Brain microvascular endothelial cell (primary cell): ENCODE measurements around the gene RXRA.

ENCODE experiments used
- DNase-seq: peaks from one replicate; pipeline ENCODE4 v3.0.0-alpha.2; 2020
- H3K27ac ChIP-seq: fragments of 250-450 bp; sonication (Bioruptor Pico); 2 replicates; pipeline ENCODE4 v1.5.1; 2020; ENCODE audit warnings: mild to moderate bottlenecking, moderate library complexity
- H3K27me3 ChIP-seq: fragments of 250-450 bp; sonication (Bioruptor Pico); replicated peaks from 2 replicates; pipeline ENCODE4 v1.5.1; 2020; ENCODE audit warnings: mild to moderate bottlenecking
- H3K36me3 ChIP-seq: fragments of 250-450 bp; sonication (Bioruptor Pico); replicated peaks from 2 replicates; pipeline ENCODE4 v1.5.1; 2020; ENCODE audit warnings: mild to moderate bottlenecking
- H3K4me3 ChIP-seq: 2 replicates; pipeline ENCODE4 v1.5.1; 2011; ENCODE audit warnings: low read depth, mild to moderate bottlenecking, control low read depth, low read length, moderate library complexity
- in situ Hi-C: cut with HindIII; loops from 2 replicates; pipeline ENCODE4 v1.10.0; 2017; ENCODE audit warnings: low sequenced_read_pairs, low pct_ligation_motif_present
- TF ChIP-seq, protein P1 (sequence below): IDR thresholded peaks from 2 replicates; pipeline ENCODE4 v1.5.1; 2011; ENCODE audit warnings: low read depth, mild to moderate bottlenecking, moderate library complexity, low read length, control low read depth, inconsistent platforms; ENCODE audit errors: missing control alignments

Gene RXRA

DNA sequence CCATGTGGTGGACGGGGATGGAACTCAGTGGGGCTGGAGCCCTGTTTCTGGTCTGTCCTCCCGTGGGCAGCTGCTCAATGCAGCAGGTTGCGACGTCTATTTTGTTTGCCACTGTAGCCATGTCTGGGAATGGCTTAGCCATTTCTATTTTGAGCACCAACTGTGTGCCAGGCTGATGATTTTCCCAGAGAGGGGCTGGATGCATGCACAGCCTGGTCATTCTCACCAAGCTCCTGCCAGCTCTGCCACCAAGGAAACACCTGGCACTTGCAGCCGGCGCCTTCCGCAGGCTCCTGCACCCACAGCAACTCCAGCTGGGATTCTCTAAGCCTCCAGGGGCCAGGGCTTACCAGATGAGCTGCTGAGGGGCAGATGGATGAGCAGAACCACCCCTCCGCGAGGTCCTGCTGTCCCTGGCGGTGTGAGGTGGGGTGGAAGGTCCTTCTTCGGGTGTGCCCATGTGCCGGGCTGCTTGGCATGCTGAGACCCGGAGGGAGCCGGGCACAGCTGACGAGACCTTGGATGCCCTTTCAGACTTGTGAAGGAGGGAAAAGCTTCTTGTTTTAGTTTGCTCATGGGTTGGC lies 151.2 kb downstream of the RXRA start:
- H3K4me3 ChIP-seq, result no peak overlapping the region
- no peak for DNase-seq
- in situ Hi-C loops, result loop anchor here (25.0 kb wide), 1 partner anchor 160 kb away; the partner anchor contains the start of gene COL5A1
- TF ChIP-seq, protein P1, sequence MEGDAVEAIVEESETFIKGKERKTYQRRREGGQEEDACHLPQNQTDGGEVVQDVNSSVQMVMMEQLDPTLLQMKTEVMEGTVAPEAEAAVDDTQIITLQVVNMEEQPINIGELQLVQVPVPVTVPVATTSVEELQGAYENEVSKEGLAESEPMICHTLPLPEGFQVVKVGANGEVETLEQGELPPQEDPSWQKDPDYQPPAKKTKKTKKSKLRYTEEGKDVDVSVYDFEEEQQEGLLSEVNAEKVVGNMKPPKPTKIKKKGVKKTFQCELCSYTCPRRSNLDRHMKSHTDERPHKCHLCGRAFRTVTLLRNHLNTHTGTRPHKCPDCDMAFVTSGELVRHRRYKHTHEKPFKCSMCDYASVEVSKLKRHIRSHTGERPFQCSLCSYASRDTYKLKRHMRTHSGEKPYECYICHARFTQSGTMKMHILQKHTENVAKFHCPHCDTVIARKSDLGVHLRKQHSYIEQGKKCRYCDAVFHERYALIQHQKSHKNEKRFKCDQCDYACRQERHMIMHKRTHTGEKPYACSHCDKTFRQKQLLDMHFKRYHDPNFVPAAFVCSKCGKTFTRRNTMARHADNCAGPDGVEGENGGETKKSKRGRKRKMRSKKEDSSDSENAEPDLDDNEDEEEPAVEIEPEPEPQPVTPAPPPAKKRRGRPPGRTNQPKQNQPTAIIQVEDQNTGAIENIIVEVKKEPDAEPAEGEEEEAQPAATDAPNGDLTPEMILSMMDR, result no peak
- H3K27ac ChIP-seq, result no peak overlapping the region
- H3K27me3 ChIP-seq, result no peaks in the 10 kb centered on the region
- no peaks in the 10 kb centered on the region for H3K36me3 ChIP-seq

DNA sequence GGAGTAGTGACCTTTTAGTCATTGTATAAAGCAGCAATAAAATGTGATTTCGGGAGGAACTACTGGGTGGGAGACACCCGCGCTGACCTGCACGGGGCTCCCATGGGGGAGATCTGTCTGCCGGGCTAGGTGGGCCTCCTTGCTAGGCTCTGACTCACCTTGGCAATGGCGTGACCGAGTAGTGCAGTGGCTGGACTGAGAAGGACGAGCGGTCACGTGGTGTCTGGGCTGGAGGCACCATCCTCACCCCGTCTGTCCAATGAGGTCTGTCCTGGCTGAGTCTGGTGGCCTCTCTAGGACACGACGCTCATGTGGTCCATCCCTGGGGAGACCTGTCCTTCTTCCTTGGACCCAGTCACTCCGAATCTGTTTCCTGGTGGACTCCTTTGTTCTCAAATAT lies 151.7 kb downstream of the RXRA start:
- TF ChIP-seq, protein P1, result no peak
- H3K27me3 ChIP-seq, result no peaks in the 10 kb centered on the region
- in situ Hi-C loops, result loop anchor here (25.0 kb wide), 1 partner anchor 159 kb away; the partner anchor contains the start of gene COL5A1

DNA sequence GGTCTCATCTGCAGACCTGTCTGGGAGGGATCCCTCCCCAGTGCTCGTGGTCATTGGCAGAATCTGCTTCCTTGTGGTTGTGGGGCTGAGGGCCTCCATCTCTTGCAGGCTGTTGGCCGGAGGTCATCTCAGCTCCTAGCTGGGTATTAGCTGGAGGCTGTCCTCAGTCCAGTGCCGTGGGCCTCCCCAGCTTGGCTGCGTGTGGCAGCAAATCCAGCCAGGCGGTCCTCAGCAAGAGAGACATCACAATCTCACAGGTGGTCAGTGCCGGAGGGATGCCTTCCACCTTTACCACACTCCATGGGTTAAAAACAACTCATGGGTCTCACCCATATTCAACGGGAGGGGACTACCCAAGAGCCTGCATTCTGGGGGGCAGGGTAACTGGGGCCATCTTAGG lies 155.5 kb downstream of the RXRA start:
- no peak for DNase-seq
- H3K4me3 ChIP-seq, result no peak overlapping the region
- no peak overlapping the region for H3K27ac ChIP-seq
- in situ Hi-C loops, result loop anchor here (25.0 kb wide), 1 partner anchor 156 kb away; the partner anchor contains the start of gene COL5A1
- H3K27me3 ChIP-seq, result no peaks in the 10 kb centered on the region
- TF ChIP-seq, protein P1, result no peak
- no peaks in the 10 kb centered on the region for H3K36me3 ChIP-seq

More for the DNA sequence above, 151.7 kb downstream of the RXRA start:
- no peak for DNase-seq
- no peaks in the 10 kb centered on the region for H3K36me3 ChIP-seq
- H3K27ac ChIP-seq, result no peak overlapping the region
- H3K4me3 ChIP-seq, result no peak overlapping the region

DNA sequence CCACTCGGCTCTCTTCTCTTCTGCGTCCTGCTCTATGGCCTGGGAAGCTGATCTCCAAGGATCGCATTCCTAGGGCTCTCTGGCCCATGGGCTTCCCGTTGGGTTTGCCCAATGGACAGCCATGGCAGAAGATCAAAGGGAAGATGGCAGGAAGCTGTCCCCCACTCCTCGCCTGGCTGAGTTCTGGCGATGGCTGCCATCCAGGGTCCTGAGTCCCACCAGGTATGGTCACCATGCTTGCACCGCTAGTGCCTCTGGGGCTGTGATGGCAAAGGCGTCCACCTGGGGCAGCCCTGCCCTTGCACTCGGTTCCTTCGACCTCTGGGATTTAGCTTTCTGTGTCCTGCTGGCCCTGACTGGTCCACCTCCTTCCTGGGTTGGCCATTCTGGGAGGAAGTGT lies 156.0 kb downstream of the RXRA start:
- H3K27ac ChIP-seq, result no peak overlapping the region
- DNase-seq, result no peak
- in situ Hi-C loops, result loop anchor here (25.0 kb wide), 1 partner anchor 155 kb away; the partner anchor contains the start of gene COL5A1
- H3K27me3 ChIP-seq, result no peaks in the 10 kb centered on the region
- TF ChIP-seq, protein P1, result no peak
- no peaks in the 10 kb centered on the region for H3K36me3 ChIP-seq
- H3K4me3 ChIP-seq, result no peak overlapping the region

DNA sequence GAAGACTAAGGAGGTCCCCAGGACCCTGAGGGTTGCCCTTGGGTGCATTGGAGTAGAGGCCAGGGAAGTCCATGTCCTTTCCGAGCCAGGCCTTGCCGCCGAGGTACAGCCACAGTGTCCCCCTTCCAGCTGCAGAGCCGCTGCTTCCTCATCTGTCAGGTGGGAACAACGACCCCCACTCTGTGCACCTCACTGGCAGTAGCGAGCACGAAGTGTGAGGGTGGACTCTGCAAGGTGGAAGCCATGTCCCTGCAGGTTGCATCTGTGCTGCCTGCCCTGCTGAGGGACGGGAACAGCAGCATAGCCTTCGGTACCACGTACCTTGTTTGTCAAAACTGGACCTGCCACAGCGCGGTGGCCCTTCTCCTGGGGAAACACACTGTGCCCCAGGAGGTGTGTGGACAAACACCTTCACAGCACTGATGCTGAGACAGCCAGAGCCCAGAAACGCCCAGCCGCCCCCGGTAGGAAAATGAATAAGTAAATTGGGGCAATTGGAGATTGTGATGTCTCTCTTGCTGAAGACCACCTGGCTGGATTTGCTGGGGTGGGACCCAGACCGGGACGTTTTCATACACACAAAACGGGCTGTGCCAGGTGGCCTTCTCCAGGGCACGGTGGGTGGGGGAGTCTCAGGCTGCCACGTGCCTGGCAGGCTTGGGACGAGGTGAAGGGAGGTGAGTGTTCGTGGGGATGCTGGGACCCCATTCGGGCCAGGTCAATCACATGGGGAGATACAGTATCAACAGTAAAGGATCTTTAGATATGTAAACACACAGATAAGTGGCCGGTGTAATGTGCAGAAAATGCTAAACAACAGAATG lies 157.3 kb downstream of the RXRA start:
- in situ Hi-C loops, result loop anchor here (25.0 kb wide), 1 partner anchor 154 kb away; the partner anchor contains the start of gene COL5A1
- TF ChIP-seq, protein P1, result no peak

More for the DNA sequence above, 157.3 kb downstream of the RXRA start:
- H3K27me3 ChIP-seq, result no peaks in the 10 kb centered on the region
- H3K4me3 ChIP-seq, result no peak overlapping the region
- DNase-seq, result no peak
- H3K27ac ChIP-seq, result no peak overlapping the region
- no peaks in the 10 kb centered on the region for H3K36me3 ChIP-seq
